ENCODE data around the gene AP1S2.
"Not testable (repeated sequence)": the region's sequence is repeated elsewhere in the genome, so short reads cannot be mapped to it uniquely, and the experiment has no call there.

AP1S2 gene

DNA sequence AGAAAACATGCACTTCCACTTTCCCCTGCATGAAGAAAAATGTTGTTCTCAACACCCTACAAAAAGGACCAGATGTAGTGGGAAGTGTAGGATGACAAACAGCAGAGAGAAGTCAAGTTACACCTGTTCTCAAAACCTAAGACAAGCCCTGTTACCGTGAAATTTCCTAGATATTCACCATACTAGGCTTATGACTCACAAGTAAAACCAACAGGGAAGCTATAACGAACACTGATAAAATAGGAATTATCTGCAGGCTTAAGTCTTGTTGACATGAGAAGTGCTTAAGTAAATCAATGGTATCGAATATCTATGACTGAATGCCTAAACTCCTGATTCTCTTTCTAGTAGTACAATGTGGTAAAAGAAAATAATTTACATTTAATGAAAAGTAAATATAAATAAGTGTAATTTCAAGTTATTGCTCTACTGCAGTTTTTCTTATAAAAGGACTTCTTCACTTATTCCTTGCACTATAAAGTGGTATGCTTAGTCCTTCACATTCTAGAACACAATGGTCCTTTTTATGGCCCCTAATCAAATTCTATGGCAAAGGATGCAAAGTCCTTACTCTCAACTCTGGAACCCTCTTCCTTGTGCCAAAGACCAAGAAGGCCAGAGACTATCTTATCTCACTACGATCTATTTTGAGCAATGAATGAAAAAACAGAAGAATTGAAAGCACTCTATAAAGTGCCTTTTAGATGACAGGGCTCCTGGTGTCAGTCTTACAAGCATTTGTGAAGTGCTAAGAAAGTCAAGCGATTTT lies 19.6 kb downstream of the AP1S2 start:
- Histone ChIP-seq H3K4me3 (ENCODE audit: low read depth in 1 of 2, low read length in 2 of 2) (no peak overlapping the region), H3K4me1 (ENCODE audit: control insufficient read depth in 1 of 2, insufficient read depth in 2 of 2, low read length in 2 of 2) (no peaks in the 10 kb centered on the region), H3K9ac (ENCODE audit: low read depth in 1 of 2, low read length in 2 of 2) (no peak overlapping the region), H3K27ac (ENCODE audit: low read depth, low read length) (no peak overlapping the region), H3K36me3 (ENCODE audit: control insufficient read depth in 1 of 2, insufficient read depth in 2 of 2, low read length in 2 of 2) (no peaks in the 10 kb centered on the region), H3K9me3 (ENCODE audit: control insufficient read depth in 1 of 2, low read length in 2 of 2) (no peaks in the 10 kb centered on the region), H3K27me3 (ENCODE audit: control insufficient read depth in 1 of 2, insufficient read depth in 2 of 2, low read length in 2 of 2) (no peaks in the 10 kb centered on the region)

DNA sequence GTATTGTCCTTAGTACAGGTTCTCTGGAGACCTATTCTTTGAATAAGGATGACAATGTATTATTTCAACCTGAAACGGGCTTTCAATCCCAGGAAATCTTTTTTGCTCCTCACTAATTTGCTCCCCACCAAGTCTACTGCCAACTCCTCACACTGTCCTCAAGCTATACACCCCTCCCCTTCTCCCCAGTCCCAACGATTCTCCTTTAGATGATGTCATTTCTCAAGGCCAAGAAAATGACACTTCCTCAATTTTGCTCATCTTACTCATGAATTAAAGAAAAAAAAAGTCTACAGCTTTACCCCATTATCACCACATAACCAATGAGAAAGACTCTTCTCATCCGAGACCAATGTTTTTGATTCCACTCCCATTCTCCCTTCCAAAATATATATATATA lies 20.6 kb downstream of the AP1S2 start:
- Histone ChIP-seq H3K27me3 (ENCODE audit: control insufficient read depth in 1 of 2, insufficient read depth in 2 of 2, low read length in 2 of 2) (no peaks in the 10 kb centered on the region), H3K36me3 (ENCODE audit: control insufficient read depth in 1 of 2, insufficient read depth in 2 of 2, low read length in 2 of 2) (no peaks in the 10 kb centered on the region), H3K9me3 (ENCODE audit: control insufficient read depth in 1 of 2, low read length in 2 of 2) (no peaks in the 10 kb centered on the region), H3K4me3 (ENCODE audit: low read depth in 1 of 2, low read length in 2 of 2) (no peak overlapping the region), H3K27ac (ENCODE audit: low read depth, low read length) (no peak overlapping the region), H3K9ac (ENCODE audit: low read depth in 1 of 2, low read length in 2 of 2) (no peak overlapping the region), H3K4me1 (ENCODE audit: control insufficient read depth in 1 of 2, insufficient read depth in 2 of 2, low read length in 2 of 2) (no peaks in the 10 kb centered on the region)

DNA sequence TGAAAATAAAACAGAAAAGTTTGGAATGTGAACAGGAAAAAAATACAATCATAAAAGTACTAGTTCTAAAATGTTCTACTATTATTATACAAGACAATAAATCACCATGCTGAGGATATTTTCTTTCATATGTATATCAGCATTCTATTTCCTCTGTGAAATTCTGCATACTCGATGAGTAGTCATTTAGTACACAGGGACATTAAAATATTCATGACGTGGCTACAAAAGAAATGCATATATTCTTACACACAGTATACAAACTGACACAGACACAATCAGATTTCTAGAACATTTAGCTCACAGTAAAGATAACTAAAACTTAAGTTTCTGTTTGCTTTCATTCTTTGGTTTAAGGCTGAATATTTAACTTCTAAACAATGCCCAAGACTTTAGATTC lies 23.3 kb downstream of the AP1S2 start:
- H3K27me3 ChIP-seq (ENCODE audit: control insufficient read depth in 1 of 2, insufficient read depth in 2 of 2, low read length in 2 of 2); H3K4me1 ChIP-seq (ENCODE audit: control insufficient read depth in 1 of 2, insufficient read depth in 2 of 2, low read length in 2 of 2); H3K9me3 ChIP-seq (ENCODE audit: control insufficient read depth in 1 of 2, low read length in 2 of 2); H3K9ac ChIP-seq (ENCODE audit: low read depth in 1 of 2, low read length in 2 of 2); H3K4me3 ChIP-seq (ENCODE audit: low read depth in 1 of 2, low read length in 2 of 2); H3K27ac ChIP-seq (ENCODE audit: low read depth, low read length); H3K36me3 ChIP-seq (ENCODE audit: control insufficient read depth in 1 of 2, insufficient read depth in 2 of 2, low read length in 2 of 2): not testable (repeated sequence)

DNA sequence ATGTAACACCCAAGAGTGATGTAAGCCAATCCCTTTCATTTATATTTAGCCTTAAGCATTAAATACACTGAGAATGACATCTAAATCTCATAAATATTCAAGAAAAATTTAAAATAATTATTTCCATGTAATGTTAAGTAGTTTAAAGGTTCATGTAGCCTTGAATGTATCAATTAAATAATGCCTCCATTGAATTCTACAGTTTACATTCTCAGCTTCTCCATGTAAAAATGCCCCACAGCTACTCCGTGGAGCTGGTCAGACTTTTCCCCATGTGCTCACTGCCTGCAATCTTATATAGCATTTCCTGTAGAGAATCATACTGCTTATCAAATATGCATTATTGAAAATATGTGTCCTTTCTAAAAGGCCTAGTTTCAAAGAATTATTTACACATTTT lies 25.4 kb downstream of the AP1S2 start:
- H3K27me3 ChIP-seq (ENCODE audit: control insufficient read depth in 1 of 2, insufficient read depth in 2 of 2, low read length in 2 of 2), result no peaks in the 10 kb centered on the region
- peaks cover 0 to 4% of the 10 kb centered on the region in 2 donors for H3K4me1 ChIP-seq (ENCODE audit: control insufficient read depth in 1 of 2, insufficient read depth in 2 of 2, low read length in 2 of 2)
- peaks cover 0 to 6% of the 10 kb centered on the region in 2 donors for H3K36me3 ChIP-seq (ENCODE audit: control insufficient read depth in 1 of 2, insufficient read depth in 2 of 2, low read length in 2 of 2)
- H3K4me3 ChIP-seq (ENCODE audit: low read depth in 1 of 2, low read length in 2 of 2), result no peak overlapping the region
- no peak overlapping the region for H3K27ac ChIP-seq (ENCODE audit: low read depth, low read length)
- no peaks in the 10 kb centered on the region for H3K9me3 ChIP-seq (ENCODE audit: control insufficient read depth in 1 of 2, low read length in 2 of 2)
- no peak overlapping the region for H3K9ac ChIP-seq (ENCODE audit: low read depth in 1 of 2, low read length in 2 of 2)

DNA sequence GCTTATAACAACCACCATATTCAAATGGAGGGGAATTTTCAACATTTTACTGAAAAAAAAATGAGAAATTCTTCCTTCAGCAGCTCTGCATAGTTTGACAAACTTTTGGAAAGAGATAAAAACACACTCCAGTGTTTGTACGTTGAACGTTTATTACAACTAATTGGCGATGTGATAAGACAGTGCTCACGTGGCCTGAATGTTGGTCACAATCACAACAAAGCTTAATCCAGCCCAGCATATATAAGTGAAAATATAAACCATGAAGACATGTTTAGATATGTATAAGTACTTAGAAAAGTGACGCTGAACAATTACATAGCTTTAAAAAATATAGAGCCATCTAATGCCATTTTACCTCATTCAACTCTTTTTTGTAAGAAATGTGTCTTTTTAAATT lies 28.7 kb downstream of the AP1S2 start:
- no peak overlapping the region for H3K27ac ChIP-seq (ENCODE audit: low read depth, low read length)
- peaks cover 0 to 19% of the 10 kb centered on the region in 2 donors for H3K36me3 ChIP-seq (ENCODE audit: control insufficient read depth in 1 of 2, insufficient read depth in 2 of 2, low read length in 2 of 2)
- H3K4me3 ChIP-seq (ENCODE audit: low read depth in 1 of 2, low read length in 2 of 2), result no peak overlapping the region
- no peaks in the 10 kb centered on the region for H3K9me3 ChIP-seq (ENCODE audit: control insufficient read depth in 1 of 2, low read length in 2 of 2)
- H3K4me1 ChIP-seq (ENCODE audit: control insufficient read depth in 1 of 2, insufficient read depth in 2 of 2, low read length in 2 of 2), result peaks cover 0 to 4% of the 10 kb centered on the region in 2 donors
- no peak overlapping the region for H3K9ac ChIP-seq (ENCODE audit: low read depth in 1 of 2, low read length in 2 of 2)
- H3K27me3 ChIP-seq (ENCODE audit: control insufficient read depth in 1 of 2, insufficient read depth in 2 of 2, low read length in 2 of 2), result no peaks in the 10 kb centered on the region

DNA sequence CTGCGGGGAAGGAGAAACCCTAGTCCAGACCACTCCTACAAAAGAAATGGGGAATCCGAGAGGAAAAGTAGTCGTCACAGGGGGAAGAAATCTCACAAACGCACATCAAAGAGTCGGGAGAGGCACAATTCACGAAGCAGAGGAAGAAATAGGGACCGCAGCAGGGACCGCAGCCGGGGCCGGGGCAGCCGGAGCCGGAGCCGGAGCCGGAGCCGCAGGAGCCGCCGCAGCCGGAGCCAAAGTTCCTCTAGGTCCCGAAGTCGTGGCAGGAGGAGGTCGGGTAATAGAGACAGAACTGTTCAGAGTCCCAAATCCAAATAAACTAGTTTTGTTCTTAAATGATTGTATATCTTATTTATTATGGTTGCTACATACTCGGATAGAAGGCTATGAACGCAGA lies 31.7 kb downstream of the AP1S2 start:
- peaks cover 0 to 4% of the 10 kb centered on the region in 2 donors for H3K4me1 ChIP-seq (ENCODE audit: control insufficient read depth in 1 of 2, insufficient read depth in 2 of 2, low read length in 2 of 2)
- H3K9me3 ChIP-seq (ENCODE audit: control insufficient read depth in 1 of 2, low read length in 2 of 2), result no peaks in the 10 kb centered on the region
- no peak overlapping the region for H3K9ac ChIP-seq (ENCODE audit: low read depth in 1 of 2, low read length in 2 of 2)
- no peak overlapping the region for H3K4me3 ChIP-seq (ENCODE audit: low read depth in 1 of 2, low read length in 2 of 2)
- no peaks in the 10 kb centered on the region for H3K27me3 ChIP-seq (ENCODE audit: control insufficient read depth in 1 of 2, insufficient read depth in 2 of 2, low read length in 2 of 2)
- no peak overlapping the region for H3K27ac ChIP-seq (ENCODE audit: low read depth, low read length)
- H3K36me3 ChIP-seq (ENCODE audit: control insufficient read depth in 1 of 2, insufficient read depth in 2 of 2, low read length in 2 of 2), result peaks cover 12 to 27% of the 10 kb centered on the region in 2 donors

DNA sequence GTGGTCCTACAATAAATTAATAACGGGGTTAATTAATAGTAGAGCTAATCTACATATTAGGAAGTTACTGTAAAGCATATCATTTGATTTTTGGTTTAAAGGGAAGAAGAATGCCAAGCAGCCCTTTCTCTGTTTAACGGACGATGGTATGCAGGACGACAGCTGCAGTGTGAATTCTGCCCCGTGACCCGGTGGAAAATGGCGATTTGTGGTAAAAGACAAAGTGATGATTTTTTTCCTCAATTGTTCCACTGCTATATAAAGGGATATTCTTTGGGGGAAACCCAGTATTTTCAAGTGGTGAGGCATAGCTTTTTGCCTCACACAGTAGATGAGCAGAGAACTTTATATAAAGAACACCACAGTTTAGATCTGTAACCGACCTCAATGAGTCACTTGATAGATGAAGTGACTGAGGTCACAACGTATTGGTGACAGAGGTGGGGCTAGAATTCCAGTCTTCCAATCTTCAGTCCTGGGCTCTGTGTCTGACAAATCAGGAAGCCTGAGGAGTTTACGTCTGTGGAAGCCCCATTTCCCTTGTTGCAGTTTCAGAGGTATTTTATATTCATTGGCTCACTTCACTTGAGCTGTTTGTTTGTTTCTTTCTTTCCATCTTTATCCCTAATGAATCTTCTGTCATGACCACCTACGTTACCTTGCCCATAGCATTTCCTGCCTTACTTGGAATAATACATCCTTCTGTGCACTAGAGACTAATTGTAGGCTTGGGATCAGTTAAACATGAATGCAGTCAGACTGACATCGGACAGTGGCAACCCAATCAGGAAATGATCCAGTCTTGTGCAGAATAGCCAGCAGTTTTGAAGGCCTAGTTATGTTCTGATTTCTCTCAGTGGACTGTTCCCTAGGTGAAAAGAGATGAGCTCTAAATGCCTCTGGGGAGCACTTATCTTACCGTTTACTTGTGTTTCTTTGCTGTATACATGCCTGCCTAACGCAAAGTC lies 34.2 kb downstream of the AP1S2 start:
- Histone ChIP-seq H3K27ac (ENCODE audit: low read depth, low read length) (no peak overlapping the region), H3K4me1 (ENCODE audit: control insufficient read depth in 1 of 2, insufficient read depth in 2 of 2, low read length in 2 of 2) (peaks cover 0 to under 1% of the 10 kb centered on the region in 2 donors), H3K4me3 (ENCODE audit: low read depth in 1 of 2, low read length in 2 of 2) (no peak overlapping the region), H3K9ac (ENCODE audit: low read depth in 1 of 2, low read length in 2 of 2) (no peak overlapping the region), H3K9me3 (ENCODE audit: control insufficient read depth in 1 of 2, low read length in 2 of 2) (no peaks in the 10 kb centered on the region), H3K36me3 (ENCODE audit: control insufficient read depth in 1 of 2, insufficient read depth in 2 of 2, low read length in 2 of 2) (peaks cover 12 to 32% of the 10 kb centered on the region in 2 donors), H3K27me3 (ENCODE audit: control insufficient read depth in 1 of 2, insufficient read depth in 2 of 2, low read length in 2 of 2) (no peaks in the 10 kb centered on the region)

DNA sequence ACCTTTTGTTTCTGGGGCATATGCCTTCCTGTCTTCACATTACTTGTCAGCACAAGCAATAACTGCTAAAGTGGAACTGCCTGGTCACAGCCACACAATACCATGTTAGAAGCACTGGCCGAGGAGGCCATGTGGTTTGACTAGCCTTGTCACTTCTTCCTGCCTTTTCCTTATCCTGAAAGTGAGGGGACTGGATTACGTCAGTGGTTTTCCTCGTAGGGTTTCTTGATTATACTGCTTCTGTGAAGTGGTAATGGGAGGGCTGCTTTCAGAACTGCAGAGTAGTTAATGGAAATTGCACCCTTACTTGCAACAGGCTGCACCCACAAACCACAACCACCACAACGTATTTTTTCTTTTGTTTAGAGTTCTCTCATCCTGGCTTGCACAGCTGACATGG lies 37.7 kb downstream of the AP1S2 start:
- Histone ChIP-seq H3K4me1 (ENCODE audit: control insufficient read depth in 1 of 2, insufficient read depth in 2 of 2, low read length in 2 of 2) (no peaks in the 10 kb centered on the region), H3K9ac (ENCODE audit: low read depth in 1 of 2, low read length in 2 of 2) (no peak overlapping the region), H3K27ac (ENCODE audit: low read depth, low read length) (no peak overlapping the region), H3K27me3 (ENCODE audit: control insufficient read depth in 1 of 2, insufficient read depth in 2 of 2, low read length in 2 of 2) (no peaks in the 10 kb centered on the region), H3K4me3 (ENCODE audit: low read depth in 1 of 2, low read length in 2 of 2) (no peak overlapping the region), H3K36me3 (ENCODE audit: control insufficient read depth in 1 of 2, insufficient read depth in 2 of 2, low read length in 2 of 2) (peaks cover 12 to 34% of the 10 kb centered on the region in 2 donors), H3K9me3 (ENCODE audit: control insufficient read depth in 1 of 2, low read length in 2 of 2) (no peaks in the 10 kb centered on the region)

DNA sequence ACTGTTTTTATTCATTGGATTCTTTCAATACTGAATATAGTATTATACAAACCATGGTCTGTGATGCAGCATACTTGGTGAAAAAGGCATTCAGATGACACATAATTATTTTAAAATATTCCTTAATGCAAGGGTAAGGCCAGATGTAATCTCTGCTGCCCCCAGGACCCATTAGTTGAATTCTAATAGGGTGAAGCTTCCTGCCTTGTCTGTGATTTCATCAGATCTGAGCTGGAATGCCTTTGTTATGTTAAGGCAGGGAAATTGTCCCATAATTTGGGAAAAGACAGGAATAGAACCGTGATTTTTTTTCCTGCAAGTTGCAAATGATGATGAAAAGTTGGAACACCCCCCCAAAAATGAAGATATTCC lies 38.2 kb downstream of the AP1S2 start:
- H3K9me3 ChIP-seq (ENCODE audit: control insufficient read depth in 1 of 2, low read length in 2 of 2), result no peaks in the 10 kb centered on the region
- peaks cover 12 to 34% of the 10 kb centered on the region in 2 donors for H3K36me3 ChIP-seq (ENCODE audit: control insufficient read depth in 1 of 2, insufficient read depth in 2 of 2, low read length in 2 of 2)
- no peak overlapping the region for H3K4me3 ChIP-seq (ENCODE audit: low read depth in 1 of 2, low read length in 2 of 2)
- no peaks in the 10 kb centered on the region for H3K4me1 ChIP-seq (ENCODE audit: control insufficient read depth in 1 of 2, insufficient read depth in 2 of 2, low read length in 2 of 2)
- H3K27me3 ChIP-seq (ENCODE audit: control insufficient read depth in 1 of 2, insufficient read depth in 2 of 2, low read length in 2 of 2), result no peaks in the 10 kb centered on the region
- H3K27ac ChIP-seq (ENCODE audit: low read depth, low read length), result no peak overlapping the region
- no peak overlapping the region for H3K9ac ChIP-seq (ENCODE audit: low read depth in 1 of 2, low read length in 2 of 2)

DNA sequence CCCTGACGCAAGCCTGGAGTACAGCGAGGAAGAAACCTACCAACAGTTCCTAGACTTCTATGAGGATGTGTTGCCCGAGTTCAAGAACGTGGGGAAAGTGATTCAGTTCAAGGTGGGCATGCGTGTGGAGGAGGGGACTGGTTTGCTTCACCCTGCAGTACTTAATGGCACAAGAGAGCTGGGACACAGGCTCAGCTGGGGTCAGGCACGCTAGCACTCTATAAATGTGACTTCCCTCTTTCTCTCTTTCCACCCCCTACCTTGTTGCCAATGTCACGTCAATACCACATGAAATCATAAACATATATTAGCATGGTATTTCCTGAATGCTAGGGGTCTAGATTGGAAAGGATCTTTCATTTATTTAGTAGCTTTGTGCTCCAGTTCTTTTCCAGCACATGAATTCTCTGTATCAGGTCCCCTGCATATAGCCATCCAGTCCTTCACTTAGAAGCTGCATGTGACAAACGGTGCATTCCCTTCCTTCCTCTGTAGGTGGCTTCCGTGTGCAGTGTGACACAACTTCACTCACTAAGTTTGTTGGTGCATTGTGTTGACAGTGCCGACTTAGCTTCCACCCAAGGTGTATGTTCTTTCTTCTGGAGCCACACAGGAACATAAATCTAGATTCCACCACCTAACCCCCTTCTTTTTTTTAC lies 38.7 kb downstream of the AP1S2 start:
- Histone ChIP-seq H3K4me3 (ENCODE audit: low read depth in 1 of 2, low read length in 2 of 2) (no peak overlapping the region), H3K9ac (ENCODE audit: low read depth in 1 of 2, low read length in 2 of 2) (no peak overlapping the region), H3K27me3 (ENCODE audit: control insufficient read depth in 1 of 2, insufficient read depth in 2 of 2, low read length in 2 of 2) (no peaks in the 10 kb centered on the region), H3K4me1 (ENCODE audit: control insufficient read depth in 1 of 2, insufficient read depth in 2 of 2, low read length in 2 of 2) (no peaks in the 10 kb centered on the region), H3K27ac (ENCODE audit: low read depth, low read length) (no peak overlapping the region), H3K36me3 (ENCODE audit: control insufficient read depth in 1 of 2, insufficient read depth in 2 of 2, low read length in 2 of 2) (peaks cover 12 to 31% of the 10 kb centered on the region in 2 donors), H3K9me3 (ENCODE audit: control insufficient read depth in 1 of 2, low read length in 2 of 2) (no peaks in the 10 kb centered on the region)
